Endothelial cell of umbilical vein (primary cell): ENCODE results near the gene GGNBP2. TPM values are rescaled to one million over a fixed set of nuclear protein-coding genes. Genes with fewer than 3 reads are reported as not detected.

ENCODE experiments used
- BruUV-seq: library from RNA; stranded (reverse); fragments of 400-500 nt; replicated peaks from 2 replicates; lab custom pipeline; 2021; lab: Mats Ljungman, UMichigan
- CTCF ChIA-PET: fragments of 300-600, 350-600 bp; sonication (Branson Sonifier 250); formaldehyde crosslinking; loops from one replicate; lab custom pipeline; 2021; ENCODE audit warnings: antibody characterized with exemption, inconsistent platforms; lab: Charles Lee
- POLR2A ChIA-PET: fragments of 300-600, 350-600 bp; sonication (Branson Sonifier 250); formaldehyde crosslinking; loops from one replicate; lab custom pipeline; 2021; ENCODE audit warnings: antibody characterized with exemption, inconsistent platforms; lab: Charles Lee
- DNase-seq: peaks from one replicate; pipeline ENCODE4 v3.0.0-alpha.2; 2011; ENCODE audit warnings: low read depth, low spot score
- FAIRE-seq: peaks from 2 replicates; lab custom pipeline; 2011; peaks lifted over from hg19 to GRCh38; lab: Jason Lieb, UNC
- H2AFZ ChIP-seq: 2 replicates; pipeline ENCODE4 v1.6.0; 2012; ENCODE audit warnings: low read depth, low read length, control low read depth, inconsistent platforms
- H3K27ac ChIP-seq: 2 replicates; pipeline ENCODE4 v1.5.1; 2011; ENCODE audit warnings: low read depth, mild to moderate bottlenecking, control low read depth, low read length, moderate library complexity; ENCODE audit not compliant: insufficient read depth
- H3K27me3 ChIP-seq, 2 experiments: 2 replicates each; pipeline versions ENCODE4 v1.6.0 to v1.6.1; 2011; ENCODE audit warnings: low read length in 2 of 2, mixed read lengths in 1 of 2; ENCODE audit not compliant: control insufficient read depth in 2 of 2, insufficient read depth in 2 of 2
- H3K36me3 ChIP-seq, 2 experiments: 2 replicates in 1 of 2; 3 replicates in 1 of 2; pipeline ENCODE4 v1.5.1; 2011; ENCODE audit warnings: low read length in 2 of 2, mild to moderate bottlenecking in 1 of 2, moderate library complexity in 1 of 2; ENCODE audit not compliant: control insufficient read depth in 2 of 2, insufficient read depth in 2 of 2; ENCODE audit errors: extremely low read depth in 1 of 2
- H3K4me1 ChIP-seq: 3 replicates; pipeline ENCODE4 v1.5.1; 2011; ENCODE audit warnings: mild to moderate bottlenecking, low read length; ENCODE audit not compliant: control insufficient read depth, insufficient read depth; ENCODE audit errors: extremely low read depth
- H3K4me2 ChIP-seq: 2 replicates; pipeline ENCODE4 v1.6.1; 2011; ENCODE audit warnings: low read length, control low read depth, mixed read lengths; ENCODE audit not compliant: insufficient read depth
- H3K4me3 ChIP-seq, 3 experiments: fragments of 200-600 bp in 1 of 3; sonication (generic), shearing (Covaris generic) in 1 of 3; replicated peaks in 1 of 3; 2 replicates each; pipeline ENCODE4 v1.5.1; 2011 to 2016; ENCODE audit warnings: control low read depth in 3 of 3, low read length in 3 of 3, mild to moderate bottlenecking in 2 of 3, inconsistent platforms in 1 of 3, low read depth in 1 of 3, moderate library complexity in 1 of 3; ENCODE audit not compliant: insufficient read depth in 1 of 3
- H3K79me2 ChIP-seq: 2 replicates; pipeline ENCODE4 v1.6.0; 2012; ENCODE audit warnings: low read length, inconsistent platforms; ENCODE audit not compliant: control insufficient read depth, insufficient read depth
- H3K9ac ChIP-seq: replicated peaks from 2 replicates; pipeline ENCODE3; 2011; ENCODE audit warnings: low read length, control low read depth; ENCODE audit not compliant: insufficient read depth; ENCODE audit errors: extremely low read depth
- H3K9me1 ChIP-seq: replicated peaks from 3 replicates; pipeline ENCODE4 v1.6.0; 2011; ENCODE audit warnings: mild to moderate bottlenecking, low read length; ENCODE audit not compliant: control insufficient read depth, insufficient read depth; ENCODE audit errors: extremely low read depth
- H3K9me3 ChIP-seq: replicated peaks from 2 replicates; pipeline ENCODE4 v1.5.1; 2012; ENCODE audit warnings: low read length, inconsistent platforms; ENCODE audit not compliant: control insufficient read depth, insufficient read depth
- H4K20me1 ChIP-seq: replicated peaks from 2 replicates; pipeline ENCODE3; 2011; ENCODE audit warnings: mild to moderate bottlenecking, low read length; ENCODE audit not compliant: control insufficient read depth, insufficient read depth; ENCODE audit errors: extremely low read depth
- EZH2 ChIP-seq: IDR thresholded peaks from 2 replicates; pipeline ENCODE4 v1.6.1; 2012; ENCODE audit warnings: borderline replicate concordance, low read depth, mild to moderate bottlenecking, moderate library complexity, low read length, inconsistent platforms; ENCODE audit not compliant: severe bottlenecking
- FOS ChIP-seq: IDR thresholded peaks from 2 replicates; pipeline ENCODE4 v1.6.1; 2011; ENCODE audit warnings: mild to moderate bottlenecking, low read length, moderate library complexity, borderline replicate concordance; ENCODE audit not compliant: insufficient read depth
- GATA2 ChIP-seq: IDR thresholded peaks from 2 replicates; pipeline ENCODE4 v1.7.0; 2011; ENCODE audit warnings: low read depth, mild to moderate bottlenecking, moderate library complexity, mixed read lengths, low read length; ENCODE audit not compliant: insufficient read length, insufficient read depth
- JUN ChIP-seq: IDR thresholded peaks from 2 replicates; pipeline ENCODE4 v1.6.1; 2011; ENCODE audit warnings: borderline replicate concordance, low read depth; ENCODE audit not compliant: insufficient read length, insufficient read depth
- MYC ChIP-seq: IDR thresholded peaks from one replicate; pipeline ENCODE4 v1.6.1; 2011; ENCODE audit warnings: mild to moderate bottlenecking, low read depth, low read length
- POLR2A ChIP-seq: IDR thresholded peaks from 2 replicates; pipeline ENCODE4 v1.6.1; 2012; ENCODE audit warnings: low read depth, mild to moderate bottlenecking, control low read depth, low read length
- POLR2AphosphoS5 ChIP-seq: IDR thresholded peaks from 2 replicates; pipeline ENCODE4 v1.6.1; 2012; ENCODE audit warnings: low read depth, mild to moderate bottlenecking, control low read depth, low read length, moderate library complexity; ENCODE audit not compliant: insufficient read depth
- dilution Hi-C: fragments of 300-500 bp; cut with MboI; formaldehyde crosslinking; loops from one replicate; pipeline ENCODE4 v1.15.0; 2019; ENCODE audit warnings: low sequenced_read_pairs; ENCODE audit not compliant: extremely low pct_ligation_motif_present
- intact Hi-C: fragments of 100-400 bp; cut with micrococcal nuclease; formaldehyde crosslinking; loops from one replicate; pipeline ENCODE4 v1.10.0; 2022
- polyA plus RNA-seq, 4 experiments: library from polyadenylated mRNA; depleted of rRNA in 3 of 4; stranded (reverse) in 3 of 4; unstranded in 1 of 4; fragments of >200 nt; gene quantifications; 2 replicates each; pipeline versions ENCODE4 v1.2.1 to v1.2.3, GENCODE V29; 2011 to 2012; ENCODE audit warnings: missing spikeins in 1 of 4
- total RNA-seq: library from RNA; stranded (reverse); gene quantifications from 2 replicates; pipeline ENCODE4 v1.2.3, GENCODE V29; 2021
- TF ChIP-seq, protein P1 (sequence below): IDR thresholded peaks from 2 replicates; pipeline ENCODE4 v1.6.1; 2011; ENCODE audit not compliant: insufficient read depth, insufficient read length
- TF ChIP-seq, protein P2 (sequence below), 2 donors: IDR thresholded peaks; 1 replicate in 1 of 2; 2 replicates in 1 of 2; pipeline ENCODE4 v1.5.1; 2011; ENCODE audit warnings: low read length in 2 of 2, mild to moderate bottlenecking in 2 of 2, moderate library complexity in 2 of 2, control low read depth in 1 of 2, inconsistent platforms in 1 of 2, low read depth in 1 of 2; ENCODE audit not compliant: insufficient read depth in 1 of 2; ENCODE audit errors: extremely low read depth in 1 of 2

GGNBP2 gene
- total and polyA plus RNA-seq, 2 donors (not counting 3 experiments of a cell fraction or from before 2014, with no cell fraction given) = 52.6 to 77.6 TPM

DNA sequence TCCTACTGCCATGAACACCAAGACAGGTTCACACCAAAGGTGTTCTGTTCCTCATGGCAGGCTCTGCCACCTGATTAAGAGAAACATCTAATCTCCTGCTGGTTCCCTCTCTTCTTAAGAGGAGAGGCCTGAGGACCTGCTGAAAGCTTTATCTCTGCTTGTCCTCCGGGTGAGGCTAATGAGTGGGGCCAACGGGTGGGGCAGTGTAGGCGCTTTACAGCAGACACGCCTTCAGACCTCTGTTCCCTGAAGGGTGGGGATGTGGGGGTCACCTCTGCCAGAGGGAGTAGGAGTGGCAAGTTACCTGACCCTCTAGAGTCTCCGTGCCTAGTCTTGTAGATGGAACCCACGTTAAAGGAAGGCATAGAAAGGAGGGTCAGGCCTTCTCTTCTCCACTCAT is 52.5 kb downstream of the GGNBP2 start:
- CTCF ChIA-PET = no interaction called here

More for the DNA sequence above, 52.5 kb downstream of the GGNBP2 start:
- DNase-seq (no peak), FAIRE-seq (no peak)
- dilution Hi-C loops (no loop called here), intact Hi-C loops (no loop called here)
- no peak overlapping the region for H3K4me3 ChIP-seq
- no peak overlapping the region for H3K27ac ChIP-seq
- H4K20me1 ChIP-seq = no peaks in the 10 kb centered on the region
- POLR2A ChIA-PET = no interaction called here
- no peaks in the 10 kb centered on the region for H3K36me3 ChIP-seq
- no TSS peak for BruUV-seq
- H3K4me1 ChIP-seq = peaks cover 11% of the 10 kb centered on the region
- peaks cover 6% of the 10 kb centered on the region for H3K79me2 ChIP-seq
- no peak overlapping the region for H3K9ac ChIP-seq
- no peaks in the 10 kb centered on the region for H3K9me3 ChIP-seq
- TF ChIP-seq POLR2AphosphoS5 (no peak), FOS (no peak), MYC (no peak), POLR2A (no peak), JUN (no peak), EZH2 (no peak), GATA2 (no peak)
- TF ChIP-seq, protein P1, sequence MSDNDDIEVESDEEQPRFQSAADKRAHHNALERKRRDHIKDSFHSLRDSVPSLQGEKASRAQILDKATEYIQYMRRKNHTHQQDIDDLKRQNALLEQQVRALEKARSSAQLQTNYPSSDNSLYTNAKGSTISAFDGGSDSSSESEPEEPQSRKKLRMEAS = no peak
- TF ChIP-seq, protein P2, sequence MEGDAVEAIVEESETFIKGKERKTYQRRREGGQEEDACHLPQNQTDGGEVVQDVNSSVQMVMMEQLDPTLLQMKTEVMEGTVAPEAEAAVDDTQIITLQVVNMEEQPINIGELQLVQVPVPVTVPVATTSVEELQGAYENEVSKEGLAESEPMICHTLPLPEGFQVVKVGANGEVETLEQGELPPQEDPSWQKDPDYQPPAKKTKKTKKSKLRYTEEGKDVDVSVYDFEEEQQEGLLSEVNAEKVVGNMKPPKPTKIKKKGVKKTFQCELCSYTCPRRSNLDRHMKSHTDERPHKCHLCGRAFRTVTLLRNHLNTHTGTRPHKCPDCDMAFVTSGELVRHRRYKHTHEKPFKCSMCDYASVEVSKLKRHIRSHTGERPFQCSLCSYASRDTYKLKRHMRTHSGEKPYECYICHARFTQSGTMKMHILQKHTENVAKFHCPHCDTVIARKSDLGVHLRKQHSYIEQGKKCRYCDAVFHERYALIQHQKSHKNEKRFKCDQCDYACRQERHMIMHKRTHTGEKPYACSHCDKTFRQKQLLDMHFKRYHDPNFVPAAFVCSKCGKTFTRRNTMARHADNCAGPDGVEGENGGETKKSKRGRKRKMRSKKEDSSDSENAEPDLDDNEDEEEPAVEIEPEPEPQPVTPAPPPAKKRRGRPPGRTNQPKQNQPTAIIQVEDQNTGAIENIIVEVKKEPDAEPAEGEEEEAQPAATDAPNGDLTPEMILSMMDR (IDR thresholded peaks at IDR 0.05; ENCODE audit: extremely low read depth in 1 of 2, insufficient read depth in 1 of 2, low read depth in 1 of 2, low read length in 2 of 2) = no peak
- no peak overlapping the region for H2AFZ ChIP-seq
- H3K4me2 ChIP-seq = no peak overlapping the region
- H3K27me3 ChIP-seq = no peaks in the 10 kb centered on the region
- no peaks in the 10 kb centered on the region for H3K9me1 ChIP-seq
